Stomach (tissue), 9 donors: ENCODE measurements around the gene ZNF598. TPM values are rescaled to one million over a fixed set of nuclear protein-coding genes. Genes with fewer than 3 reads are reported as not detected.

Source experiments
- DNase-seq, 2 donors: peaks; one replicate each; pipeline versions ENCODE4 v3.0.0 to v3.0.0-alpha.2; 2013 to 2019
- H3K27ac ChIP-seq, 5 donors: fragments of 200-600 bp in 4 of 5; sonication (generic) in 4 of 5; one replicate each; pipeline ENCODE4 v1.5.1; 2013 to 2019; ENCODE audit warnings: mild to moderate bottlenecking in 1 of 5, moderate library complexity in 1 of 5
- H3K27me3 ChIP-seq, 3 donors: fragments of 200-600 bp; sonication (generic); one replicate each; pipeline ENCODE4 v1.5.1; 2017 to 2019; ENCODE audit warnings: mixed run types in 1 of 3
- H3K36me3 ChIP-seq, 4 donors: fragments of 200-600 bp; sonication (generic); 1 replicate in 3 of 4; 2 replicates in 1 of 4; pipeline ENCODE4 v1.5.1; 2016 to 2019
- H3K4me1 ChIP-seq, 4 donors: fragments of 200-600 bp; sonication (generic); one replicate each; pipeline ENCODE4 v1.5.1; 2016 to 2019
- H3K4me3 ChIP-seq, 4 donors: fragments of 200-600 bp; sonication (generic) in 3 of 4; one replicate each; pipeline ENCODE4 v1.5.1; 2016 to 2019; ENCODE audit warnings: mild to moderate bottlenecking in 1 of 4
- H3K9me3 ChIP-seq, 4 donors: fragments of 200-600 bp; sonication (generic); one replicate each; pipeline ENCODE4 v1.5.1; 2016 to 2019
- EP300 ChIP-seq: sonication (generic); formaldehyde crosslinking; IDR thresholded peaks from one replicate; pipeline ENCODE4 v1.6.1; 2017; ENCODE audit warnings: antibody characterized with exemption
- POLR2A ChIP-seq, 4 donors: fragments of 450-650 bp; IDR thresholded peaks; one replicate each; pipeline ENCODE4 v1.6.1; 2016; ENCODE audit warnings: antibody characterized with exemption in 4 of 4, control low read depth in 2 of 4, mild to moderate bottlenecking in 1 of 4, moderate library complexity in 1 of 4
- POLR2AphosphoS5 ChIP-seq, 3 donors: sonication (generic); formaldehyde crosslinking; IDR thresholded peaks; one replicate each; pipeline ENCODE4 v1.6.1; 2016; ENCODE audit warnings: antibody characterized with exemption in 3 of 3
- WGBS, 5 donors: extraction: QIAGEN DNeasy Blood & Tissue Kit in 3 of 5; methylation state at CpG; one replicate each; pipeline versions ENCODE4 v1.1.5 to v1.1.7; 2013 to 2018; 5-methylcytosine and 5-hydroxymethylcytosine counted together
- intact Hi-C: fragments of 100-400 bp; cut with DNase I; formaldehyde crosslinking; loops from one replicate; pipeline ENCODE4 v1.15.1; 2023; ENCODE audit warnings: low total_unique reads
- polyA plus RNA-seq, 3 donors: library from polyadenylated mRNA; stranded (reverse); fragments of 200-250 nt; gene quantifications; one replicate each; pipeline ENCODE4 v1.2.3, GENCODE V29; 2013
- total RNA-seq, 5 donors: library from RNA; depleted of rRNA; stranded (reverse); fragments of >200 nt; gene quantifications; one replicate each; pipeline versions ENCODE4 v1.1.0 to v1.2.3, GENCODE V29; 2014 to 2016
- TF ChIP-seq, protein P1 (sequence below), 7 experiments: fragments of 450-650 bp in 4 of 7; fragments of 200-600 bp in 3 of 7; sonication (generic) in 3 of 7; IDR thresholded peaks; one replicate each; pipeline ENCODE4 v1.5.1; 2016 to 2019; ENCODE audit warnings: antibody characterized with exemption in 7 of 7, control low read depth in 2 of 7, mild to moderate bottlenecking in 1 of 7
- donor health status: healthy with polysubstance abuse.
- donor health status: Bipolar disorder and iron deficiency.
- donor health status: healthy.

ZNF598 gene
- total and polyA plus RNA-seq, 8 donors, result 16.3 to 86.2 (median 26.2) TPM

DNA sequence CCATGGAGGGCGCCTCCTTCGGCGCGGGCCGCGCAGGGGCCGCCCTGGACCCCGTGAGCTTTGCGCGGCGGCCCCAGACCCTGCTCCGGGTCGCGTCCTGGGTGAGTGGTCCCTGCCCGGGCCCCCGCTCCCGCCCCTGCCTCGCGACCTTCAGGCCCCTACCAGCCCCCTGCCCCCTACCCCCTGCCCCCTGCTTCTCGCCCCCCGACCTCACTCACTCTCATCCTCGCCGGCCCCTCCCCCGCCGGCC is 19.6 kb downstream of the ZNF598 start:
- H3K4me3 ChIP-seq, result peak overlapping the region; percentile 19 to 38 (median 32)
- H3K4me1 ChIP-seq, result peaks cover 31 to 54% (median 52%) of the 10 kb centered on the region in 4 donors
- no peak for DNase-seq
- WGBS, 5 donors, result 0 to 5% (median 0%) methylated on average over 2 to 22 of the region's 25 CpGs
- H3K27ac ChIP-seq, result peak overlapping the region in 1 of 5 donors; percentile 44
- H3K36me3 ChIP-seq, result peaks cover 14 to 23% (median 21%) of the 10 kb centered on the region in 4 donors
- peaks cover 7 to 53% (median 35%) of the 10 kb centered on the region in 3 donors for H3K27me3 ChIP-seq
- intact Hi-C loops, result no loop called here
- no peaks in the 10 kb centered on the region for H3K9me3 ChIP-seq
- TF ChIP-seq, protein P1, sequence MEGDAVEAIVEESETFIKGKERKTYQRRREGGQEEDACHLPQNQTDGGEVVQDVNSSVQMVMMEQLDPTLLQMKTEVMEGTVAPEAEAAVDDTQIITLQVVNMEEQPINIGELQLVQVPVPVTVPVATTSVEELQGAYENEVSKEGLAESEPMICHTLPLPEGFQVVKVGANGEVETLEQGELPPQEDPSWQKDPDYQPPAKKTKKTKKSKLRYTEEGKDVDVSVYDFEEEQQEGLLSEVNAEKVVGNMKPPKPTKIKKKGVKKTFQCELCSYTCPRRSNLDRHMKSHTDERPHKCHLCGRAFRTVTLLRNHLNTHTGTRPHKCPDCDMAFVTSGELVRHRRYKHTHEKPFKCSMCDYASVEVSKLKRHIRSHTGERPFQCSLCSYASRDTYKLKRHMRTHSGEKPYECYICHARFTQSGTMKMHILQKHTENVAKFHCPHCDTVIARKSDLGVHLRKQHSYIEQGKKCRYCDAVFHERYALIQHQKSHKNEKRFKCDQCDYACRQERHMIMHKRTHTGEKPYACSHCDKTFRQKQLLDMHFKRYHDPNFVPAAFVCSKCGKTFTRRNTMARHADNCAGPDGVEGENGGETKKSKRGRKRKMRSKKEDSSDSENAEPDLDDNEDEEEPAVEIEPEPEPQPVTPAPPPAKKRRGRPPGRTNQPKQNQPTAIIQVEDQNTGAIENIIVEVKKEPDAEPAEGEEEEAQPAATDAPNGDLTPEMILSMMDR (IDR thresholded peaks at IDR 0.05), result no peak
- TF ChIP-seq EP300 (no peak), POLR2A (IDR thresholded peaks at IDR 0.05) (no peak), POLR2AphosphoS5 (IDR thresholded peaks at IDR 0.05) (no peak)

- peak within 1 kb of the TSS; percentile 19 to 38 (median 32) for H3K4me3 ChIP-seq
- WGBS, 5 donors, result 2 to 13% (median 4%) methylated on average over 20 to 67 of the region's 67 CpGs
- DNase-seq, result no peak
- no peaks in the 10 kb centered on the region for H3K9me3 ChIP-seq
- peaks cover 14 to 23% (median 21%) of the 10 kb centered on the region in 4 donors for H3K36me3 ChIP-seq
- intact Hi-C loops, result no loop called here
- H3K27me3 ChIP-seq, result peaks cover 7 to 53% (median 35%) of the 10 kb centered on the region in 3 donors
- H3K27ac ChIP-seq, result peak within 1 kb of the TSS in 3 of 5 donors; percentile 23 to 71 (median 44)
- H3K4me1 ChIP-seq, result peaks cover 37 to 60% (median 58%) of the 10 kb centered on the region in 4 donors
- TF ChIP-seq, protein P1 (IDR thresholded peaks at IDR 0.05), result no peak
- TF ChIP-seq EP300 (no peak), POLR2A (IDR thresholded peaks at IDR 0.05) (no peak), POLR2AphosphoS5 (IDR thresholded peaks at IDR 0.05) (no peak)
Observed at GRCh38 chr16:1989209-1990100, 20.2 kb downstream of the ZNF598 start, which contains the start of gene SYNGR3. TSS of gene SYNGR3 (plus strand) at chr16:1989970. CDS start at chr16:1990103, 133 bp downstream.

- Histone ChIP-seq H3K9me3 (no peaks in the 10 kb centered on the region), H3K27me3 (peaks cover 7 to 56% (median 35%) of the 10 kb centered on the region in 3 donors), H3K4me1 (peaks cover 41 to 67% (median 66%) of the 10 kb centered on the region in 4 donors), H3K36me3 (peaks cover 14 to 23% (median 21%) of the 10 kb centered on the region in 4 donors), H3K27ac (no peak overlapping the region), H3K4me3 (no peak overlapping the region)
- no peak for TF ChIP-seq POLR2A (IDR thresholded peaks at IDR 0.05)
- TF ChIP-seq POLR2AphosphoS5 (IDR thresholded peaks at IDR 0.05), result no peak
- no peak for TF ChIP-seq EP300
- TF ChIP-seq, protein P1 (IDR thresholded peaks at IDR 0.05), result no peak
- 91 to 96% (median 94%) methylated on average over 10 of the region's 10 CpGs for WGBS, 5 donors
- intact Hi-C loops, result no loop called here
- no peak for DNase-seq
Observed at GRCh38 chr16:1987198-1987597, 22.4 kb downstream of the ZNF598 start.

GRCh38 chr16:1985466-1986150 is 24.0 kb downstream of the ZNF598 start:
- intact Hi-C loops, result no loop called here
- peak overlapping the region in 1 of 4 donors; percentile 83 for H3K4me3 ChIP-seq
- peaks cover 30 to 67% (median 63%) of the 10 kb centered on the region in 4 donors for H3K4me1 ChIP-seq
- peaks cover 14 to 23% (median 21%) of the 10 kb centered on the region in 4 donors for H3K36me3 ChIP-seq
- DNase-seq, result no peak
- TF ChIP-seq, protein P1 (IDR thresholded peaks at IDR 0.05), result no peak
- TF ChIP-seq EP300, result no peak
- no peak for TF ChIP-seq POLR2AphosphoS5 (IDR thresholded peaks at IDR 0.05)
- no peak for TF ChIP-seq POLR2A (IDR thresholded peaks at IDR 0.05)
- H3K9me3 ChIP-seq, result no peaks in the 10 kb centered on the region
- H3K27ac ChIP-seq, result no peak overlapping the region
- peaks cover 7 to 56% (median 36%) of the 10 kb centered on the region in 3 donors for H3K27me3 ChIP-seq
- WGBS, 5 donors, result 87 to 94% (median 89%) methylated on average over 4 to 14 of the region's 14 CpGs
